H54 (cell line): ENCODE data around the gene ADORA2A.

ENCODE experiments used
- DNase-seq: peaks from one replicate; pipeline ENCODE4 v3.0.0; 2011; ENCODE audit warnings: low spot score, mixed read lengths; ENCODE audit not compliant: insufficient read length
- FAIRE-seq: peaks from 3 replicates; lab custom pipeline; 2011; peaks lifted over from hg19 to GRCh38; lab: Jason Lieb, UNC
- POLR2A ChIP-seq: IDR thresholded peaks from 2 replicates; pipeline ENCODE4 v1.6.1; 2011; ENCODE audit warnings: low read depth, mild to moderate bottlenecking, low read length

The ADORA2A gene

DNA sequence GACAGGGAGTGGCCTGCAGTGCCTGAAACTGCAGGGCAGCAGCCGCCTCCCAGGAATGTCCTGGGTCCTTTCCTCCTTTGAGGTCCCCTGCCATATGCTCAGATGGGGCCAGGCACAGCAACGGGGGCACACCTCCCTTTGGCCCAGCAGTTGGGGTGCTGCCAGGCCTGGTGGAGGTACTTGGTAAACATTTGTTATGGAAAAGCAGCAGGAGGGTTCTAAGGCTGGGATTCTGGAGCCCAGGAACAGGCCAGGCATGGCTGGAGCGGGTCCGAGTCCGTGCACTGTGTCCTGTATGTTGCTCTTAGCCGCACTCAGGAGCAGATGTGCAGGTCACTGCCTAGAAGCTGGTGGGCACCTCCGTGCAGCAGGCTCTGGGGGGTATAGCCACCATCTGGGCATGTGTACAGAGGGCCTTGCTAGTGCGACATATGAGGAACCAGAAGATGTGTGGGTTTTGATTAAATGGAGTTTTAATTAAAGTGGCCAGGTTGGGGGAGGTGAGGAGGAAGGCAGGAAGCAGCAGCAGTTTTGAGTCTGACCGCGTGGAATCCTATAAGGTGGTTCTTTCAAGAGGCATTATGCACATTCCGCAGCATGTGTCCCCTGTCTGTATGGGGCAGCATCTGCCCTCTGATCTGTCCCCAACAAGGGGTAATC is 1.5 kb downstream of the ADORA2A start:
- no peak for TF ChIP-seq POLR2A
- no peak for DNase-seq
- no peak for FAIRE-seq

DNA sequence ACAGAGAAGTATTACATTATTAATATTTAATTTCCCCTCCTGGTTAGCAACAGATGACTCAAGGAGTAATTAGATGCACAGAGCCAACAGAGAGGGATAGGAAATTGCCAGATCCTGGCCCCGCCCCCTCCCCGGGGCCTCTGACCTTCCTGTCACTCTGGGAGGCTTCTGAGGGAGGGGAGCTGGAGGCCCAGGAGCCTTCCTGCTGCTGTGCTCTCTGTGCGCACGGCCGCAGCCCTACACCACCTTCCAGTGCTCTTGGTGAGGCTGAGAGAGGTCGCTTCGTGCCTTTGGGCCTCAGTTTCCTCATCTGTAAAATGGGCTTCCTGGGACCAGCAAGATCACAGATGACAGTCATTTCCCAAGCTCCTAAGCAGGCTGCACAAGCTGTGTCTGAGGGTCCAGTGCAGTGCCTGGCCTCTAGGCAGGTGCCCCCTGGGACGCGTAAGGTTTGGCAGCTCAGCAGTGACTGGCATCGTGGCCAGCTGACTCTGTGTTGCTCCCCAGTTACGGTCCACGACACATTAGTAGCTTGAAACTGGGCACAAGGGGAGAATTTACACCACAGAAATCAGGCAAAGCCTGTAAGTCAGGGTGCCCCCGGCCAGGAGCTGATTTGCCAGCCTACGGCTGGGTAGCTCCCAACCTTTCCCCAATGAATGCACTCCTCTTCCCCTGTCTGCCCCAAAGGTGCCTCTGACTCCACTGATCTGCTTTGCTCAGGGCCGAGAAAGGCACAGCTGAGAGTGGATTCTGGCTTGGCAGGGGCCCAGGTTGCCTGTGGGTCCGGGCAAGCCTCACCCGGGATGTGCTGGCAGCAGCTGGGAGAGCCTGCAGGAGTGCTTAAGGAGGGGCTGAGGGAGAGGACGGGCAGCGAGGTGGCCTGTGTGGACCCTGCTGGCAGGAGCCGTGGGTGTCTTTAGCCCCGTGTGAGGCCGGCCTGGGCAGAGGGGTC is 2.3 kb downstream of the ADORA2A start:
- DNase-seq (no peak), FAIRE-seq (no peak)
- no peak for TF ChIP-seq POLR2A

DNA sequence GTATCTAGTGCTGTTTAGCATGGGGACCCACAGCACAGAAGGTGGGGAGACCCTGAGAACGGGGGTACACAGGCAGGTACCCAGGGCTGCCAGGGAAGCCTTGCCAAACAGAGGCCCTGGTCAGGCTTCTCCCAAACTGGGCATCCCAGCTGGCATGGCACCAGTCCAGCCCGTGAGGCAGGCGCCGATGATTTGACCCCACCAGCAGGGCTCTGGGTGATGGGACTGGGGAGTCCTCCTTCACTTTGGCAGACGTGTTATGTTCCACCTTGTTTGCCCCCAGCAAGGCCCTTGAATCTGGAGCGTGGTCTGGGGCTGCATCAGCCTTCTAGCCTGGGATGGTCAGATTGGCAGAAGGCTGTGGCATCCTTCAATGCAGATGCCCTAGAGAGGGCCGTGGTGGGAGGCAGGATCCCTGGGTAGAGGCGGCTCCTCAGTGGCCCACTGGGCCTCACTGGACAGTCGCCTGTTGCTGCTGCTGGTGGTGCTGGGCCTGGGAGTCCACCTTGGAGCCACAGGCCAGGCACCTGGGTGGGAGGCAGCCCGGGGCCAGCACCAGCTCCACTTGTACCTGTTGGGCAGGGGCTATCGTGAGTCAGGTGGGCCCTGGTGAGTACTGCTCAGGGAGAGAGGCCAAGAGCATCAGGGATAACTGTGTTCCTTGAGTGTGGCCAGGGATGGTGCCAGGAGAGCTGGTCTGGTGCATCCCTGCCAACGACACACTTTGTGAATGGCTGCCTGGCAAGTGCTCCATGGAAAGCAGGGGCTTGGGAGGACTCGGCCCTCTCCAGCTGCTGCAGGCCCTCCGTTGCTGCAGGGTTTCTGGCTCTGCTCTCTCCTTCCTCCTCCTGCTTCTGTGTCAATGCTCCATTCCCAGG is 3.3 kb downstream of the ADORA2A start:
- FAIRE-seq (no peak), DNase-seq (no peak)
- no peak for TF ChIP-seq POLR2A

DNA sequence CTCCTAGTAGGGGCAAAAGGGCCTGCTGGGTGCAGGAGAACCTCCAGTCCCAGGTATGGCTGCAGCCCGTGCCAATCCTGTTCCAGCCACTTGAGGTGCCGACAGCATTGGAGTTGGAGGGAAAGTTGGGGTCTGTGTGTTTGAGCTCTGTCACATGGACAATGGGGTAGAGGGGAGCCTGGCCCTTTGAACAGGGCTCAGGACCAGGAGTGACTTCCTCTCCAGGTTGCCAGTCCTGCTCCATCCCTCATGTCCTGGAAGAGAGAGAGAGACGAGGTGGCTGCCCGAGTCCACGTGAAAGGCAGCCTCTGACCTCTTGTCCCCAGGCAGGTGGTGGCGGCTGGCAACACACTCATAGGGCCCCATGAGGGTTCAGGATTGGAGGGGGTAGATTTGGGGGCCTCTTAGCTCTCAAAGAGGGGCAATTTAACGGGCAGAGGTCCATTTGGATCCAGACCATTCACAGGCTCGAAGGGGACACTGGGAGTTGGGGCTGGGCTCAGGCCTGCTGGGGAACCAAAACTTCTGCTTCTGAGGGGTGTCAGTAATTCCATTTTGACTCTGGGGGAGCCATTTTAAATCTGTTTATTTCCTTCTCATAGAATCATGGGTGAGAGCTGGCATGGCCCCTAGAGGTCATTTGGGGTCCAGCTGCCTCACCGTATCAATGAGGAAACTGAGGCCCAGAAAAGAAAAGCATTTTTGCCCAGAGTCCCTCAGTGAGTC is 4.1 kb downstream of the ADORA2A start:
- FAIRE-seq (no peak), DNase-seq (no peak)
- no peak for TF ChIP-seq POLR2A

DNA sequence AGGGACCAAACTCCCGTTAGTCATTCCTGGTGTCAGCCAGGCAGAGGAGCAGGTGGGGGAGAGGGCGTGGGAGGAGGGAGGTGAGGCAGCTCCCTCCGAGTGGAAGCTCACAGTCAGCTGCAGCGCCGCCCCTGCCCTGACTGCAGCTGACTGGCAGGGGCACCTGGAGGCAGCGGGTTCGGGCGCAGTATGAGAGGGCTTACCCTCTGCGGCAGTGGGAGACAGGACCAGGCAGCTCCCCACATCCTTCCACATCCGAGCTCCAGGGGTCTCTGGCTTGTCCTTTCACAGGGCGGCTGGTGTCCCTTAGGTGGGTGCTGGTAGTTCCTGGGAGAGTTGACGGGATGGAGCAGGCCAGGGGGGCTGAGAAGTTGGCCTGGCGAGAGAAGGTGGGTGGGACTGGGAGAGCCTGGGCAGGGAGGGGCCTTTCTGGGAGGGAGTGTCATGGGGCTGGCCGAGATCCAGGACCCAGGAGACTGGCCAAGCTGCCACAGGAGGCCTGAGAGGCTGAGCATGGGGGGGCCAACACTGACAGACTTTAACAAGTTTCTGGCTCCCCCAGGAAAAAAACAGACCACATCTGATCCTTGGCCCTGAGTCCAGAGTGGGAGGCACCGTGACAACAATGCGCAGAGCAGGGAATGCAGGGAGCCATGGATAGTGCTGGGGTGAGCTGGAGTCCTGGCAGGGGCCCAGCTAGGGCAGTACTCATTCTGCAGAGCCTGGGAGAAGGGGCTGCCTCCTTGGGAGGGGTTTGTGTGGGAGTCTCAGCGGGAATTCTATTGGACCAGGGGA is 4.9 kb downstream of the ADORA2A start:
- FAIRE-seq (no peak), DNase-seq (no peak)
- TF ChIP-seq POLR2A: no peak

DNA sequence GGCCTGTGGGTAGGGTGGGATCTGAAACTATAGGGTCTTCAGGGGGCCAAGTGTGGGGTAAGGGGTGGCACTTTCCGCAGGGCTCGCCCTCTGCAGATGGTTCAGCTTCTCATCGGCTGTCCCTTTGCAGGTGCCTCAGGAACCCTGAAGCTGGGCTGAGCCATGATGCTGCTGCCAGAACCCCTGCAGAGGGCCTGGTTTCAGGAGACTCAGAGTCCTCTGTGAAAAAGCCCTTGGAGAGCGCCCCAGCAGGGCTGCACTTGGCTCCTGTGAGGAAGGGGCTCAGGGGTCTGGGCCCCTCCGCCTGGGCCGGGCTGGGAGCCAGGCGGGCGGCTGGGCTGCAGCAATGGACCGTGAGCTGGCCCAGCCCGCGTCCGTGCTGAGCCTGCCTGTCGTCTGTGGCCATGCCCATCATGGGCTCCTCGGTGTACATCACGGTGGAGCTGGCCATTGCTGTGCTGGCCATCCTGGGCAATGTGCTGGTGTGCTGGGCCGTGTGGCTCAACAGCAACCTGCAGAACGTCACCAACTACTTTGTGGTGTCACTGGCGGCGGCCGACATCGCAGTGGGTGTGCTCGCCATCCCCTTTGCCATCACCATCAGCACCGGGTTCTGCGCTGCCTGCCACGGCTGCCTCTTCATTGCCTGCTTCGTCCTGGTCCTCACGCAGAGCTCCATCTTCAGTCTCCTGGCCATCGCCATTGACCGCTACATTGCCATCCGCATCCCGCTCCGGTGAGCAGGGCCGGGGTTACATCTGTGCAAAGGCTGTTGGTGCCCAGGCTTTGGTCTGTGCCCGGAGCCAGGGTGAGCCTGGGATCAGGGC is 5.8 kb downstream of the ADORA2A start:
- DNase-seq (no peak), FAIRE-seq (no peak)
- no peak for TF ChIP-seq POLR2A

DNA sequence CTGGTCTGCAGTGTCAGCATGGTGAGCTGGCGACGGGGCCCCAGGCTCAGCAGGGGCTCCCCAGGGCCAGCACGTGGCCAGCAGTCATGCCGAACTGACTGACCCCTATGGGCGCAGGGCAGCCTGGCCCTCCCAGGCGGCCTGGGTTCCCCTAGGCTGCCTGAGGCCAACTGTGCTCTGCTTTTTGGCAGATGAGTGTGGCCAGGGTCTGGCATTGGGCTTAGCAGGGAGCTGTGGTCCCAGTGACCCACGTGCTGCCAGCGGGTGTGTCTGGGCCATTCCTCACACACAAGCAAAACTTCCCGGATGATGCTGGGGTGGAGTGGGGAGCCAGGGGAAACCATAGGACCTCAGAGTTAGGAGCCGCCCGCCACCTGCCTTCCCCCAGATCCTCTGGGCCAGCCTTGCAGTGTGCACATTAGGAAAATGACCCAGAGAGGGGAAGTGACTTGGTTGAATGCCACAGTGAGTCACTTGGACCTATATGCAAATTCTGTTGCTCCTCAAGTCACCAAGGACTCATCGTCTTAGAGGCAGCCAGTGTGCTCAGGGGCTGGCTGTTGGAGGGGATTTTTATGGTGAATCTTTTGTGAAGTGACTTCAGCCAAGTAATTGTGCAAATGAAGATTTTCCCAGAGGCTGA is 6.5 kb downstream of the ADORA2A start:
- FAIRE-seq (no peak), DNase-seq (no peak)

DNA sequence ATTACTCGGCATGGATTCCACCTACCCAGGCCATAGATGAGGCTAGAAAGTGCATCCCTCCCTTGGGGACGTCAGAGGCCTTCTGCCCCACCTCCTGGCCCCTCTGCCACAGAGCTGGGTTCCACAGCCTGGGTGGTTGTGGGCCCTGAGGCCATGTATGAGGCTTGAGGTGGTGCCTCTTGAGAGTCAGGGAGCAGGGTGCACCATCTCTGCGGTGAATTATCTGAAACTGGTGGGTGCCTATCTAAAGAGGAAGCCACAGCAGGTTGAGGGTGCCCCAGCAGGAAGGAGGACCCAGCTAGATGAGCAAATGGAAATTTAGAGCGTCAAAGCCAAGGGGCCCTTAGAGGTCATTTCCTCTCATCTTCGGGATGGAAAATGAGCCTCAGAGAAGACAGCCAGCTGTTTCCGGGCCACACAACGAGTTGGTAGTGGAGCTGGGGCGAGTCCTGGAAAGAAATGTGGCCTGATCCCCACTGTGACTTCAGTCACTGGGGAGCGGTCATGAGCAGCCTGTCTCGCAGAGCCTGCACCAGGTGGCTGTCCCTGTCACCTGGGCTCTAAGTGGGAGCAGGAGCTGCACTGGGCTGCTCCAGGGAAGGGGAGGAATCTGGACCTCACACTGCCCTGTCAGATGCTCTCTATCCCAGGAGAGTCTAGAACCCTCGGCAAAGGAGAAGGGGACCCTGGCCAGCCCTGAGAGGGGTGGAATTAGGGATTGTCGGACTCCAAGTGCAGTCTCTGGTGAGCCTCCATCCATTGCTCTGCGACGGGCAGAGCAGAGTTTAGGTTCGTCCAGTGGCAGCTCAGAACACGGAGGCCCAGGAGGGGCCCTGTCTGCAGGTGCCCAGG is 7.3 kb downstream of the ADORA2A start:
- DNase-seq: no peak
- no peak for TF ChIP-seq POLR2A
- no peak for FAIRE-seq

More for the DNA sequence above, 6.5 kb downstream of the ADORA2A start:
- TF ChIP-seq POLR2A: no peak

DNA sequence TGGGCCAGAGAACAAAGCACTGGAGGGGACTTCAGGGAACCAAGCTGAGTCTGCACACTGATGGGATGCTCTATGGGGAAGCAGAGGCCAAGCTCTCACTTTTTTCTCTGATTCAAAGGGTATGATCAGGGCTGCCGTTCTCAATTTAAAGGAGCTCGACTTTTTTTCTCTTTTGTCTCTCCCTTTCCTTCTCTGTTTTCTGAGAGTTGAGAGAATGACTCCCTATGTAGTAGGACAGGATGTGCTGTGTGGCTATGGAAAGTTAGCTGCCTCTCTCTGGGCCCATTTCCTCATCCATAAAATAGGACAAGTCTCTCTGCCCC is 7.9 kb downstream of the ADORA2A start:
- DNase-seq (no peak), FAIRE-seq (no peak)
- no peak for TF ChIP-seq POLR2A

DNA sequence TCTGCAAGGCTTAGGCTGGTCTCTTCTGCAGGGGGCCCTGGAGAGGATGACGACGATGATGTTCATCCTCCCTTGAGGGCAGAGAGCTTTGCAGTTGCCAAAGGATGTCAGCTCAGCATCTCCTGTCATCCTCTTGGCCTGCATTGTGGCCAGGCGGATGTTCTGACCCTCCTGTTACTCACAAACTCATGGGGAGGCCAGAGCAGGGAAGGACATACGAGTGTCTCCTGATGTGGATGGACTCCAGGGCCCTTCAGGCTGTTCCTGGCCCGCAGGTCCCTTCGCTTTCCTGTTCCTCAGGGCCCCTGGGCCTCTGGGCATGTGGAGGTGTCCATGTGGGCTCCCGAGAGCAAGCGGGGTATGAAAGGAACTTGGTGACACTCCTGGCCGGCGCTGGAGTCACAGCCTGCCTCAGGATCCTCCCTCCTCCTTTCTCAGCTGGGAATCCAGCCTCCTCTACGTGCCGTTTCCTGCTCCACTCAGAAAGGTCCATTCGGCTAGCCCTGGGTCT is 8.5 kb downstream of the ADORA2A start:
- DNase-seq: no peak
- FAIRE-seq: no peak
- no peak for TF ChIP-seq POLR2A
